GM19452 (cell line): ENCODE measurements around the gene KAZN.

Source experiments
- ATAC-seq: cut with Tn5 transposase; IDR thresholded peaks from one replicate; pipeline ENCODE4 v1.9.1; 2021; ENCODE audit not compliant: unreplicated experiment

KAZN gene

GRCh38 chr1:14639291-14640050 lies 41.0 kb downstream of the KAZN start:
- ATAC-seq, result no peak

GRCh38 chr1:14642712-14643111 lies 44.2 kb downstream of the KAZN start:
- ATAC-seq, result no peak

DNA sequence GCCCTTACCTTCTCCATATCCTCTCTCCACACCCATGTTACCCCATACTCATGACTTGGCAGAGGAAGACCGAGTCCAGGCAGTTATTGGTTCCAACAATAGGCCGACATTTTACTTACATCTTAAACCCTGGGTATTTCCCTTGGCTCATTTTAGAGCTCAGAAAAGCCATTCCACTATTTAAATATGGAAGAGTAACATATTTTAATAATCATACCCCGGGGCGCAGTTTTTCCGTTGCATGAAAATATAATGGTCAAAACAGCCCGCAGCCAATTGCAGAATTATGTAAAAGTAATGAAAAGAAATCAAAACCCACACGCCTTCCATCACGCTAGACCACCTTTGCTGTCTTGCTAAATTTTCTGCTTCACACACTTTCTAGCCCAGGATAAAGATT lies 48.5 kb downstream of the KAZN start:
- ATAC-seq, result no peak

DNA sequence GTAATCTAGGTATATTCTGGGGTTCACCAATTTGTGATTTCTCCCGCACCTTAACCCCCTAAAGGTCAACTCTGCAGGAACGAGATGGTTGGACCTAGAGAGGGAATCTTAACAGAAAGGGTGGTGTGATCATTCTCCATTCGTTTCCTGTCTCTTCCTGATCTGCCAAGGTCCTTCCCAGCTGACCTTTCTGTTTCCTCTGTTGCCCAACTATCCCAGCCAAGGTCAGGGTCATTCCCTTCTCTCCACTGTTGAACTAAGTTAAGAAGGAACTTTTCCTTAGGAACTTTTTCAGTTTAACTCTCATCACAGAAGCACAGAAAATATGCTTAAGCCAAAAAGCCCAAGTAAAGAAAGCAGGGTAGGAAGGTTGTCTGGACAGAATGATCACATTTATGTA lies 49.3 kb downstream of the KAZN start:
- ATAC-seq, result no peak

GRCh38 chr1:14648391-14648790 lies 49.9 kb downstream of the KAZN start:
- no peak for ATAC-seq

- ATAC-seq, result no peak
These were observed 50.7 kb downstream of the KAZN start for GRCh38 chr1:14648896-14649855.

DNA sequence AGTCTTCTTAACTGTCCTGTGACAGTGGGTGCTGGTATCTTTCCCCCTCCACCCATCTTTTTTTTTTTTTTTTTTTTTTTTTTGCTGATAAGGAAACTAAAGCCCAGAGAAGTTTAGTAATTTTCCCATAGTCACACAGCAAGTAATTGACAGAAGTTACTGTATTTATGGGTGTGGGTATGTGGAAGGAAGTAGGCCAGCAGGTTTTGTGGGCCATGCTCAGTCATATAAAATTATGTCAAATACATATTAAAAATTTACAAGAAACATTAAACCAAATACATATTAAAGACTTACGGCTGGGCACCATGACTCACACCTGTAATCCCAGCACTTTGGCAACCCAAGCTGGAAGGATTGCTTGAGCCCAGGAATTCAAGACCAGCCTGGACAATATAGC lies 51.5 kb downstream of the KAZN start:
- no peak for ATAC-seq

GRCh38 chr1:14650951-14651350 lies 52.5 kb downstream of the KAZN start:
- ATAC-seq, result no peak

GRCh38 chr1:14652840-14653239 lies 54.4 kb downstream of the KAZN start:
- no peak for ATAC-seq

- no peak for ATAC-seq
These were observed 55.0 kb downstream of the KAZN start for GRCh38 chr1:14653461-14653960.

DNA sequence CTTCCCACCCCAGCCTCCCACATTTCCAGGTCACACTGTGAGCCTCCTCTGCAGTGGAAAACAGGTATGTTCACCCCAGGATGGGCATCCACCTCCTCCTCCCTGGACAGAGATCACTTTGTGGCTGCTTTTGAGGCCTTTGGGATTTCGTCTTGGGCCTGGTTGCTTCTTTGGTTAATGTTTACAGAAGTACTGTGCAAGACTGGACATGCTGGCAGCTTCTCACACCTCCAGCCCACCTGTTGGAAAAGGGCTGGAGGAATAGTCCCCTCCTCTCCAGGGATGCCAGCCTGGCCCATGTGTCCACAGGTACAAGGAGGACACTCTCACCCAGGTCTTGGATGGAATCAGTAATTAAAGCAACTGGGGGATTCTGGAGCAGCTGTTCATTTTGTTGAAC lies 56.1 kb downstream of the KAZN start:
- ATAC-seq, result no peak

- ATAC-seq, result no peak
These were observed 56.9 kb downstream of the KAZN start for GRCh38 chr1:14655385-14655784.

DNA sequence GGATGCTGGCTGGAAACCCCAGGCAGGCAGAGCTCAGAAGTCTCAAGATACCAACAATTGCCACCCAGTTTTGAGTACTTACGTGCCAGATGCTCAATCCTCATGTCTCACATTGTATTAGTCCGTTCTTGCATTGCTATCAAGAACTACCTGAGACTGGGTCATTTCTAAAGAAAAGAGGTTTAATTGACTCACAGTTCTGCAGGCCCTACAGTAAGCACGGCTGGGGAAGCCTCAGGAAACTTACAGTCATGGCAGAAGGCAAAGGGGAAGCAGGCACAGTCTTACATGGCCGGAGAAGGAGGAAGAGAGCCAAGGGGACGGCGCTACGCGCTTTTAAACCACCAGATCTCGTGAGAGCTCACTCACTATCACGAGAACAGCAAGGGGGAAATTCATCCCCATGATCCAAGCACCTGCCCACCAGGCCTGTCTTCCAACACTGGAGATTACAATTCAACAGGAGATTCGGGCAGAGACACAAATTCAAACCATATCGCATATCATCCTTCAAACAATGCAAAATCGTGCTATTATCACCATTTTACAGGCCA lies 58.0 kb downstream of the KAZN start:
- no peak for ATAC-seq

DNA sequence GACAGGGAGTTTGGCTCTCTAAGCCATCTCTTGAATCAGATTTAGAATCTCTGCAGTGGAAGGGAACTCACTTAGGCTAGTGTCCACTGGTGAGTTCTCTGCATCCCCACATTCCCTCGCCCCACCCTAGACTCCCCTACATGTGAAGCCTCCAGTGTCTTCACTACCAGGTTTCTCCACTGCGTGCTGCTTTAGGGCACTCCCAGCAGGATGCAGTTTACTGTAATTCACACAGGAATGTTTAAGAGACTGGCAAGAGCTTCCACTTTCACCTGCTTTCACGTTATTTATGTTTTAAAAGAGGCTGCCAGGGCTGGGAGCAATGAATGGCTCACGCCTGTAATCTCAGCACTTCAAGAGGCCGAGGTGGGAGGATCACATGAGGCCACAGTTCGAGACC lies 60.2 kb downstream of the KAZN start:
- ATAC-seq, result no peak

DNA sequence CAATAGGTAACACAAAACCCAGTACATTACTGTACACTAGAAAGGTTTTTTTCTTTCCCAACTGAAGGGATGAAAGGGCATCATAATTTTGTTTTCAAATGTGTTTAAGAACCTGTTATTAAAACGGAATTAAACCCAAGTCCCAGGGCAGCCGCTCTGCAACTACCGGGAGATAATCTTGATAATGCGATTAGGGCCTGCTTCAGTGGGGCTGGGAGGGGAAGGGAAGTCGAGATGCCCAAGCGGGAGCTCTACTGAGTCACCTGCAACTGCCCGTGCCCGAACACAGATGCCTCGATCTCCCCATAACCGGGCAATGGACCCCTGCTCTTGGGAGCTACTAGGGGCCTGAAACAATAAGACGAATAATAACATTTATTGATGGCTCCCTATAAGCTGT lies 61.4 kb downstream of the KAZN start:
- ATAC-seq, result no peak

DNA sequence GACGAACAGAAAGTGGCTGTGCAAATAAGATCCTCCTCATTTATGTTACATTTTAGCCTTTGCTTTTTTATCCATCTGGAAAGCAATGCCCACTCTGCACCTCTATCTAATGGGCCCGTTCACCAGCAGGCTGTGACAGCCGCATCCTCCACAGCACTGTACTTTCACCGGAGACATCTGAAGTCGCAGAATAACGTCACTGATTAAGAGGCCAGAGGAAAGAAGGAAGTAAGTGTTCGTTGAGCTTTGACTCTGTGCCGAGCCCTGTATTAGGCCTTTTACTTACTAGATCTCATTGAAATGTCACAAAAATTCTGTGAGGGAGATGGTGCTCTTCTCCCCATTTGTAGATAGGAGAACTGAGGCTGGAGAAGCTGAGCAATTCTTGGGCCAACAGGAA lies 62.3 kb downstream of the KAZN start:
- ATAC-seq, result no peak

GRCh38 chr1:14661222-14661621 lies 62.7 kb downstream of the KAZN start:
- no peak for ATAC-seq

DNA sequence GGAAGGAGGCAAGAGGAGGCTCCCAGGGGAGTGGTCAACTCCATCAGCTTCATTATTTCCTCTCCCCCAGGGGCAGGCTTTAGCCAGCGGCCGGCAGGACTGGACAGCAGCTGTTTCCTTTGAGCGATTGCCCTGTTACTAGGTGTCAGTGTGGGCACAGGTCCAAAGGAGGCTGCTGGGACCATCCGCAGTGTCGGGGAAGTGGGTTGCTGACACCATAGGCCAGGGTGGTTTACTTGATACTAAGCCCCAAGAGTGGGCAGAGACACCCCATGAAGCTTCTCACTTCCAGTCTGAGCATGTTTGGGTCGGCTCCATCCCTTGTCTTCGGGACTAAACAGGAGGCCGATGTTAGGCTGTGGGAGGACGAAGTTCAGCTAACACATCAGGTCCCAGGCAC lies 63.6 kb downstream of the KAZN start:
- no peak for ATAC-seq

DNA sequence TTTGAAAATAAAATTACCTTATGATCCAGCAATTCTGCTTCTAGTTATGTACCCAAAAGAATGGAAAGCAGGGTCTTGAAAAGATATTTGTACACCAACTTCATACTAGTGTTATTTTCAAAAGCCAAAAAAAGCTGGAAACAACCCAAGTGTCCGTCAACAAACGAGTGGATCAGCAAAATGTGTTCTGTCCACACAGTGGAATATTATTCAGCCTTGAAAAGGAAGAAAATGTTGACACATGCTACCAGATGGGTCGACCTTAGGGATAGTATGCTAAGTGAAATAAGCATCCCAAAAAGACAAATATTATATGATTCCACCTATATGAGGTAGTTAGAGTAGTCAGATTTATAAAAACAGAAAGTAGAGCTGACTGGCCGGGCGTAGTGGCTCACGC lies 65.3 kb downstream of the KAZN start:
- ATAC-seq, result no peak

DNA sequence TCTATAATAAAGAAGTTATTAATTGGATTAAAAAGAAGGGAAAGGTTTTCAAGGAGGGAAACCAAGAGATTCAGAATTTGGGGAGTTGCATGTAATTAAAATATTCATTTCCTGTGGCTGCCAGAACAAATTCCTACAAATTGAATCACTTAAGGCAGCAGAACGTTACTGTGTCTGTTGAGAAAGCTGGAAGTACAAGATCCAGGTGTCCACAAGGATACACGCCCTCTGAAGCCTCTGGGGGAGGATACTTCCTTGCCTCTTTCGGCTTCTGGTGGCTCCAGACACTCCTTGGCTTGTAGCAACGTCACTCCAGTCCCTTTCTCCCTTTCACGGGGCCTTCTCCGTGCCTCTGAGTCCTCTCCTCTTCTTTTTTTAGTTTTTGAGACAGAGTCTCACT lies 67.9 kb downstream of the KAZN start:
- no peak for ATAC-seq

DNA sequence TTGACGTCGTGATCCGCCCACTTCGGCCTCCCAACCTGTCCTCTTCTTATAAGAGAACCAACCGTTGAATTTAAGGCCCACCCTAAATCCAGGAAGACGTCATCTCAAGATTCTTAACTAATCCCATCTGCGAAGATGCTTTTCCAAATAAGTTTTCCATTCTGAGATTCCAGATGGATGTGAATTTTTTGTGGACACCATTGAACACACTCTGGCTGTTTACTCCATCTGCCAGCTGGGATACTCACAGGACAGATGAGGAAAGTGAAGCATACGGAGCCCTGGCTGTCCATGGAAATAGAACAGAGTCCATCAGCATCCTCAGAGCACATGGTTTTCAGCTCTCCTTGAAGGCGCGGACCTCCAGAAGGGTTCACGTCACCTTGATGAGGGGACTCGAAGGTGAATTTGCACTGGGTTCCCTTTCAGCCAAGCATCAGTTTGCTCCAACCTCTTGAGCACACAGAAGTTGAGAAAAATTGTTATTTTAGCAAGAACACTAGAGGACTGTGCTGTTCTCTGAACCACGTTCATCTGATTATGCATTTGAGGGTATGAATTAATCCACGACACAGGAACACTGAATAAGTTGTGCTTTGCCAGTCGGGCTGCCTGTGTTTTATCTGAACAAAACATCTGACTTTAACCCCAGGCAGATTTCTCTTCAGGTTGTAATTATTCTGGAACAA lies 68.6 kb downstream of the KAZN start:
- no peak for ATAC-seq
